Measurements from ENCODE around the gene TM4SF4. TPM values are rescaled to one million over a fixed set of nuclear protein-coding genes. Genes with fewer than 3 reads are reported as not detected.

Gene TM4SF4
- total RNA-seq, 4 donors from 2014 or later = 1.3 to 3.2 (median 2.2) TPM; not detected in 1

DNA sequence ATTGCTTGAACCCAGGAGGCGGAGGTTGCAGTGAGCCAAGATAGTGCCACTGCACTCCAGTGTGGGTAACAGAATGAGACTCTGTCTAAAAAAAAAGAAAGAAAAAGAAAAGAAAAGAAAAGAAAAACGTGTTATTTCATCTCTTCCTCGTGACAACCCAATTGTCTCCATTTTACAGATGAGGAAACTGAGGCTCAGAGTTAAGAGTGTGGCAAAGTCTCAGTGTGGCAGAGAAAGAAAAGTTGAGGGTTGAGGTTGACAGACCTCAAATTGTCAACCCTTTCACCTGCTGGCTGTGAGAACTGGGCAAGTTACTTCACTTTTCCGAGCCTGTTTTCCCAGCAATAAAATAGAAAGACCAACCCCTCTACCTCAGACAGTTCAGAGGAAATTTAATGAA, 59.6 kb downstream of the TM4SF4 start:
- H3K4me1 ChIP-seq = peaks cover 28 to 99% (median 29%) of the 10 kb centered on the region in 3 donors
- H3K9me3 ChIP-seq = no peaks in the 10 kb centered on the region
- no peak for TF ChIP-seq POLR2A (IDR thresholded peaks at IDR 0.05)
- no peak for TF ChIP-seq CTCF (IDR thresholded peaks at IDR 0.05)
- TF ChIP-seq POLR2AphosphoS5 (IDR thresholded peaks at IDR 0.05) = no peak
- no peak for TF ChIP-seq EP300 (IDR thresholded peaks at IDR 0.05)
- H3K36me3 ChIP-seq = no peaks in the 10 kb centered on the region
- no peak for ATAC-seq
- H3K27ac ChIP-seq = peak overlapping the region; percentile 56 to 82 (median 76)
- no peak overlapping the region for H3K4me3 ChIP-seq
- 93 to 100% methylated on average over 1 to 4 of the region's 4 CpGs for WGBS, 2 donors (ENCODE audit: low coverage in 1 of 2)
- H3K27me3 ChIP-seq = no peaks in the 10 kb centered on the region

GRCh38 chr3:149534671-149535332, 60.3 kb downstream of the TM4SF4 start:
- no peak for ATAC-seq
- Histone ChIP-seq H3K27me3 (no peaks in the 10 kb centered on the region), H3K9me3 (no peaks in the 10 kb centered on the region), H3K27ac (peak overlapping the region; percentile 56 to 82 (median 76)), H3K4me3 (no peak overlapping the region), H3K4me1 (peaks cover 26 to 99% (median 34%) of the 10 kb centered on the region in 3 donors), H3K36me3 (no peaks in the 10 kb centered on the region)
- TF ChIP-seq EP300 (IDR thresholded peaks at IDR 0.05) = no peak
- TF ChIP-seq POLR2AphosphoS5 (IDR thresholded peaks at IDR 0.05) = peak; percentile 34
- no peak for TF ChIP-seq POLR2A (IDR thresholded peaks at IDR 0.05)
- no peak for TF ChIP-seq CTCF (IDR thresholded peaks at IDR 0.05)
- 0 to 24% methylated on average over 2 to 3 of the region's 3 CpGs for WGBS, 2 donors (ENCODE audit: low coverage in 1 of 2)

- 16 to 26% methylated on average over 8 of the region's 8 CpGs for WGBS, 2 donors (ENCODE audit: low coverage in 1 of 2)
- Histone ChIP-seq H3K4me1 (peaks cover 28 to 100% (median 37%) of the 10 kb centered on the region in 3 donors), H3K27ac (peak overlapping the region; percentile 56 to 82 (median 76)), H3K27me3 (no peaks in the 10 kb centered on the region), H3K9me3 (no peaks in the 10 kb centered on the region), H3K36me3 (no peaks in the 10 kb centered on the region), H3K4me3 (no peak overlapping the region)
- no peak for TF ChIP-seq CTCF (IDR thresholded peaks at IDR 0.05)
- TF ChIP-seq POLR2A (IDR thresholded peaks at IDR 0.05) = no peak
- no peak for TF ChIP-seq POLR2AphosphoS5 (IDR thresholded peaks at IDR 0.05)
- no peak for TF ChIP-seq EP300 (IDR thresholded peaks at IDR 0.05)
- no peak for ATAC-seq
These were observed 60.8 kb downstream of the TM4SF4 start for GRCh38 chr3:149535333-149535685.

DNA sequence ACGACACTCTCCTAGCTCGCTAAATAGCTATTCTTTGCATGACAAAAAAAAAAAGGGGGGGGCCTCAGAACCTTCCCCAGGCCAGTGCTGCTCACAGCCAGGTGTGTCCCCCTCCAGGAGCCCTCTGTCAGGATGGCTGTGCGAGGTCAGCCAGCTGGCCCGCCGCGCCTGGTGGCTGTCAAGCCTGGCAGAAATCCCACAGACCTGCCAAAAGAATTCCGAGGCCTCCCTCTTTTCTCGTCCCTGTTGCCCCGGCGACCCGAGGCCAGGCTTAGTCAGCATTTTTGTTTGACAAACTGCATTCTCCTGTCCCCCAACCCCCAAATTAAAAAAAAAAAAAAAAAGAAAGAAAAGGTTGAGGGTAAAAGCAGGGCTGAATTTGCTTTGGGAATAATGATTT, 61.9 kb downstream of the TM4SF4 start:
- peaks cover 28 to 100% (median 37%) of the 10 kb centered on the region in 3 donors for H3K4me1 ChIP-seq
- no peak for TF ChIP-seq EP300 (IDR thresholded peaks at IDR 0.05)
- TF ChIP-seq POLR2A (IDR thresholded peaks at IDR 0.05) = no peak
- TF ChIP-seq POLR2AphosphoS5 (IDR thresholded peaks at IDR 0.05) = no peak
- no peak for TF ChIP-seq CTCF (IDR thresholded peaks at IDR 0.05)
- WGBS, 2 donors (ENCODE audit: low coverage in 1 of 2) = 4 to 11% methylated on average over 6 to 7 of the region's 11 CpGs
- peak; percentile 38 for ATAC-seq
- H3K4me3 ChIP-seq = no peak overlapping the region
- no peaks in the 10 kb centered on the region for H3K9me3 ChIP-seq
- H3K27me3 ChIP-seq = no peaks in the 10 kb centered on the region
- peak overlapping the region; percentile 56 to 82 (median 74) for H3K27ac ChIP-seq
- H3K36me3 ChIP-seq = peaks cover 0 to 4% of the 10 kb centered on the region in 2 donors

DNA sequence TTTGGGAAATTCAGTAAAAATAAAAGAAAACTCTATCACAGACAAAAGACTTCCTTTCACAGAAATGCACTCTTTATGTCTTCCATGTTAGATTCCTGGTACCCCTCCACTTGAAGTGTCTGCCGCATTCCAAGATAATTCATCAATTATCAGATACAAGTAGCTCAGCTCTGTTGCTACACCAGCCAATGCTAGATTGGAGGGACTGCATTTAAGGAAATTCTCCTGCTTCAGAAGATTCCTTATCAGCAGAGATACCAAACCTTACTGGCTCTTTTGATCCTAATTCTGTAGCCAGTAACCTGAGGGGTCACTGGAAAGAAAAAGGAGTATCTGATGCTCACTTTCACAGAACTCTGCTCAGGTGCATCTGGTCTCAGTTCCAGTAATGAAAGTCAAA, 63.9 kb downstream of the TM4SF4 start:
- TF ChIP-seq POLR2A (IDR thresholded peaks at IDR 0.05) = no peak
- TF ChIP-seq POLR2AphosphoS5 (IDR thresholded peaks at IDR 0.05) = no peak
- TF ChIP-seq EP300 (IDR thresholded peaks at IDR 0.05) = no peak
- TF ChIP-seq CTCF (IDR thresholded peaks at IDR 0.05) = no peak
- Histone ChIP-seq H3K4me1 (peaks cover 28 to 100% (median 31%) of the 10 kb centered on the region in 3 donors), H3K4me3 (no peak overlapping the region), H3K27ac (no peak overlapping the region), H3K27me3 (no peaks in the 10 kb centered on the region), H3K36me3 (peaks cover 0 to 14% of the 10 kb centered on the region in 2 donors), H3K9me3 (no peaks in the 10 kb centered on the region)
- WGBS, 2 donors (ENCODE audit: low coverage in 1 of 2) = 83 to 85% methylated on average over 1 of the region's 1 CpG
- no peak for ATAC-seq
